Inferior parietal cortex (tissue), 1 donor: ENCODE measurements around the gene PCDHB12.
"Not testable (repeated sequence)": the region's sequence is repeated elsewhere in the genome, so short reads cannot be mapped to it uniquely, and the experiment has no call there.

Source experiments
- DNase-seq: peaks from one replicate; pipeline ENCODE4 v3.0.0-alpha.2; 2016; ENCODE audit errors: extremely low spot score

The PCDHB12 gene

GRCh38 chr5:141210281-141210680 lies 1.8 kb downstream of the PCDHB12 start:
- DNase-seq = not testable (repeated sequence)

GRCh38 chr5:141210849-141211248 lies 2.3 kb downstream of the PCDHB12 start:
- not testable (repeated sequence) for DNase-seq

- DNase-seq = peak; percentile 12
These were observed 5.3 kb downstream of the PCDHB12 start, which contains the start of gene PCDHB13 for GRCh38 chr5:141213656-141214339. Gene PCDHB13, plus strand, starts transcription at chr5:141213919. Its CDS starts 205 bp downstream, at chr5:141214124.

GRCh38 chr5:141214583-141214982 lies 6.1 kb downstream of the PCDHB12 start:
- DNase-seq = not testable (repeated sequence)

GRCh38 chr5:141215504-141215903 lies 7.0 kb downstream of the PCDHB12 start:
- not testable (repeated sequence) for DNase-seq

GRCh38 chr5:141216035-141216434 lies 7.5 kb downstream of the PCDHB12 start:
- DNase-seq = not testable (repeated sequence)

GRCh38 chr5:141223112-141223783 lies 14.7 kb downstream of the PCDHB12 start, which contains the start of gene PCDHB14:
Gene PCDHB14, plus strand, starts transcription at chr5:141223343. Its CDS starts 163 bp downstream, at chr5:141223506.
- peak; percentile 20 for DNase-seq

GRCh38 chr5:141224844-141225243 lies 16.3 kb downstream of the PCDHB12 start:
- not testable (repeated sequence) for DNase-seq

GRCh38 chr5:141225421-141225820 lies 16.9 kb downstream of the PCDHB12 start:
- not testable (repeated sequence) for DNase-seq

GRCh38 chr5:141234109-141234667 lies 25.7 kb downstream of the PCDHB12 start:
- no peak for DNase-seq

GRCh38 chr5:141235922-141236321 lies 27.4 kb downstream of the PCDHB12 start:
- DNase-seq = not testable (repeated sequence)

GRCh38 chr5:141236516-141237313 lies 28.2 kb downstream of the PCDHB12 start:
- DNase-seq = no peak

GRCh38 chr5:141241496-141241895 lies 33.0 kb downstream of the PCDHB12 start:
- DNase-seq = no peak

- DNase-seq = peak; percentile 49
These were observed 36.8 kb downstream of the PCDHB12 start, which contains the start of gene PCDHB15 for GRCh38 chr5:141245250-141245717. Gene PCDHB15, plus strand, starts transcription at chr5:141245395. Its CDS starts 184 bp downstream, at chr5:141245579.

- not testable (repeated sequence) for DNase-seq
These were observed 38.5 kb downstream of the PCDHB12 start for GRCh38 chr5:141246971-141247370.

GRCh38 chr5:141247434-141247833 lies 38.9 kb downstream of the PCDHB12 start:
- DNase-seq = not testable (repeated sequence)

- DNase-seq = no peak
These were observed 42.1 kb downstream of the PCDHB12 start for GRCh38 chr5:141250576-141250975.

GRCh38 chr5:141258464-141258863 lies 49.9 kb downstream of the PCDHB12 start:
- no peak for DNase-seq

GRCh38 chr5:141258948-141259347 lies 50.4 kb downstream of the PCDHB12 start:
- no peak for DNase-seq

GRCh38 chr5:141260458-141261237 lies 52.1 kb downstream of the PCDHB12 start:
- DNase-seq = no peak

GRCh38 chr5:141261238-141261546 lies 52.7 kb downstream of the PCDHB12 start:
- no peak for DNase-seq
